Measurements from ENCODE around the gene MAGI2.

Gene MAGI2

GRCh38 chr7:78143661-78144060 lies 1309.8 kb downstream of the MAGI2 start:
- no peak overlapping the region for H3K4me3 ChIP-seq (ENCODE audit: low read depth, low read length)
- H3K36me3 ChIP-seq (replicated peaks): no peaks in the 10 kb centered on the region
- no peak overlapping the region for H3K27ac ChIP-seq
- TF ChIP-seq, protein P1, sequence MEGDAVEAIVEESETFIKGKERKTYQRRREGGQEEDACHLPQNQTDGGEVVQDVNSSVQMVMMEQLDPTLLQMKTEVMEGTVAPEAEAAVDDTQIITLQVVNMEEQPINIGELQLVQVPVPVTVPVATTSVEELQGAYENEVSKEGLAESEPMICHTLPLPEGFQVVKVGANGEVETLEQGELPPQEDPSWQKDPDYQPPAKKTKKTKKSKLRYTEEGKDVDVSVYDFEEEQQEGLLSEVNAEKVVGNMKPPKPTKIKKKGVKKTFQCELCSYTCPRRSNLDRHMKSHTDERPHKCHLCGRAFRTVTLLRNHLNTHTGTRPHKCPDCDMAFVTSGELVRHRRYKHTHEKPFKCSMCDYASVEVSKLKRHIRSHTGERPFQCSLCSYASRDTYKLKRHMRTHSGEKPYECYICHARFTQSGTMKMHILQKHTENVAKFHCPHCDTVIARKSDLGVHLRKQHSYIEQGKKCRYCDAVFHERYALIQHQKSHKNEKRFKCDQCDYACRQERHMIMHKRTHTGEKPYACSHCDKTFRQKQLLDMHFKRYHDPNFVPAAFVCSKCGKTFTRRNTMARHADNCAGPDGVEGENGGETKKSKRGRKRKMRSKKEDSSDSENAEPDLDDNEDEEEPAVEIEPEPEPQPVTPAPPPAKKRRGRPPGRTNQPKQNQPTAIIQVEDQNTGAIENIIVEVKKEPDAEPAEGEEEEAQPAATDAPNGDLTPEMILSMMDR (IDR thresholded peaks at IDR 0.05; ENCODE audit: low read depth, low read length, missing control alignments): no peak
- DNase-seq: no peak
- in situ Hi-C loops (cut with HindIII; ENCODE audit: low pct_ligation_motif_present, low sequenced_read_pairs): no loop called here
- no peaks in the 10 kb centered on the region for H3K27me3 ChIP-seq (replicated peaks)

DNA sequence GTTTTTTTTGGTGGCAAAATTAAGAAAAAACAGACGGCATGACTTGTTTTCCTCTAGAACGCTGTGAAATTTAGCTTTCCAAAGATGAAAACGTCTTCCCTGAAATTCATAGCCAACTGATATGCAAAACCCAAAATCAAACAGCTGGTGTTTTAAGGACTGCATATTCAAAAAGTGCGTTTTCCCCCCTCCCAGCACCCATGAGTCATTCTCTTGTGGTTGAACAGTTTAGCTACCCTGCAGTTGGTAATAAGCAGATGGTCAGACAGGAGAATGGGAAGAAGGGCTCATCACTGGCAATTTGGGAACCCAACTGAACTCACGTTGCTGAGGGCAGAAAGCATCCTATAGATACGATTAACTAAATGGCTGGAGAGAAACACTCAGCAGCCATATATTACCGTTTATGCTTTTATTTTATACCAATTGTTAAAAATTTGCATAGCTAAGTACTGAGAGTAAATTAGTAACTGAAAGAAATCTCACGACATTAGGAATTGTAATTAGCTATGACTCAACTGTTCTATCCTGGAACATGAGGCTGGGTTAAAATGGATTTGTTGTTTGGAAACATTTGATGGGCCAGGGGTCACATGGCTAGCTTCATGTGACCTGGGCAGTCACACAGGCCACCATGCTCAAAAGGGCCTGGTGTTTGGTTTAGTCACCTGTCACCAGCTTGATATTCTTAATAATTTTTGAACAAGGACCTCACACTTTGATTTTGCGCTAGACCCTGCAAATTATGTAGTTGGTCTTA lies 1311.8 kb downstream of the MAGI2 start:
- in situ Hi-C loops (cut with HindIII; ENCODE audit: low pct_ligation_motif_present, low sequenced_read_pairs): no loop called here
- Histone ChIP-seq H3K27ac (no peak overlapping the region), H3K36me3 (replicated peaks) (no peaks in the 10 kb centered on the region), H3K27me3 (replicated peaks) (no peaks in the 10 kb centered on the region), H3K4me3 (ENCODE audit: low read depth, low read length) (no peak overlapping the region)
- TF ChIP-seq, protein P1 (IDR thresholded peaks at IDR 0.05; ENCODE audit: low read depth, low read length, missing control alignments): no peak
- DNase-seq: no peak

DNA sequence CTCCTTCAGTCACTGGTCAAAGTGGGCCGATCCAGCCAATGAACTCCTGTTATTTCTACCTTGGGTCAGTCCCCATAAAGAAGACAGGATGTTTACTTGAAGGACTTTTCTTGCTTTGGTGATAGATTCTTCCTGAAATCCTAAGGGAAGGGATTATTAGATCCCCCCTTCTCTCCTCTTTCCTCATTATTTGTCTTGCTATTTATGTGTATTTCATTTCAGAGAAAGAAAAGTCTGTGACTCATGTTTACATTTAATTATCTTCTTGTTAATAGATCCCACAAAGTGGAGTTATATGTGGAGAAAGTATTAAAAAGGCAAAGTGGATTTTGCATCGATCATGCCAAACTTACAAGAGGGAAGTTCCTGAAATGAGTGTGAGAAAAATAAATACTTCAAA lies 1313.4 kb downstream of the MAGI2 start:
- TF ChIP-seq, protein P1 (IDR thresholded peaks at IDR 0.05; ENCODE audit: low read depth, low read length, missing control alignments): no peak
- in situ Hi-C loops (cut with HindIII; ENCODE audit: low pct_ligation_motif_present, low sequenced_read_pairs): no loop called here

DNA sequence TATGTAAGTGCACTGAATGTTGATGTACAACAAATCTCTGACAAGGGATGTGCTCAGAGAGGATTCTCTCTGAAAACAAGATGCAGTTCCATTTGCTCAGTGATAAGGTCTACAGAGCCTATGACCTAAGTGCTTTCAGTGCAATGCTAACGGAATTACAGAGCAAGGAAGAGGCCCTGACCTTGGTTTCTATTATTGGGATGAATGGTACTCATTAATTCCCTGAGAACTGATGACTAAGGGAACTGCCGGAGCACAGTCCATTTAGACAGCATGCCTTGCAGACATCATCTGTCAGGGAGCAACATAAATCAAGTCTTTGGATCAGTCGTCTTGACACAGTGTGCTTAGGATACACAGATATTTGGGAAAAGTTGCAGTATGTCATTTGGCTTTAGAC lies 1314.1 kb downstream of the MAGI2 start:
- peak; percentile 6 for DNase-seq
- Histone ChIP-seq H3K27me3 (replicated peaks) (no peaks in the 10 kb centered on the region), H3K4me3 (ENCODE audit: low read depth, low read length) (no peak overlapping the region), H3K27ac (no peak overlapping the region), H3K36me3 (replicated peaks) (no peaks in the 10 kb centered on the region)
- in situ Hi-C loops (cut with HindIII; ENCODE audit: low pct_ligation_motif_present, low sequenced_read_pairs): no loop called here
- TF ChIP-seq, protein P1 (IDR thresholded peaks at IDR 0.05; ENCODE audit: low read depth, low read length, missing control alignments): no peak

More for the DNA sequence above, 1313.4 kb downstream of the MAGI2 start:
- no peak for DNase-seq
- H3K27ac ChIP-seq: no peak overlapping the region
- no peaks in the 10 kb centered on the region for H3K27me3 ChIP-seq (replicated peaks)
- H3K4me3 ChIP-seq (ENCODE audit: low read depth, low read length): no peak overlapping the region
- no peaks in the 10 kb centered on the region for H3K36me3 ChIP-seq (replicated peaks)

DNA sequence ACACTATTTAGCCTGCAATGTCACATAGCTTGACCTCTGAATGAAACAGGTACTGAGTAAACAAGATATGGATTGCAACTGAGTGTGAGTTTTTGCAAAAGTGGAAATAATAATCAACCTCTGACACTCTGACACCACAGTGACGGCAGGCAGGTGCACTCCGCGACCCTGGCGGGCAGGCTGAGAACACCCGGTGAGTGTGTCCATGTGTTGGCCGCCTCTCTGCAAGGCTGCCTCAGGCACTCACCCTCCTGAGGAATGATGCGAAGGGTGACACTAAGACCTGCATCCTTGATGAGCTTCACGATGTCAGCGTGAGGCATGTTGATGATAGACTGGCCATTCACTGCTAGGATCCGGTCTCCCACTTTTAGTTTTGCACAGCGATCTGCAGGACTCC lies 1318.7 kb downstream of the MAGI2 start:
- no peak overlapping the region for H3K4me3 ChIP-seq (ENCODE audit: low read depth, low read length)
- in situ Hi-C loops (cut with HindIII; ENCODE audit: low pct_ligation_motif_present, low sequenced_read_pairs): no loop called here
- no peaks in the 10 kb centered on the region for H3K27me3 ChIP-seq (replicated peaks)
- no peak overlapping the region for H3K27ac ChIP-seq
- H3K36me3 ChIP-seq (replicated peaks): no peaks in the 10 kb centered on the region
- no peak for DNase-seq
- TF ChIP-seq, protein P1 (IDR thresholded peaks at IDR 0.05; ENCODE audit: low read depth, low read length, missing control alignments): no peak

DNA sequence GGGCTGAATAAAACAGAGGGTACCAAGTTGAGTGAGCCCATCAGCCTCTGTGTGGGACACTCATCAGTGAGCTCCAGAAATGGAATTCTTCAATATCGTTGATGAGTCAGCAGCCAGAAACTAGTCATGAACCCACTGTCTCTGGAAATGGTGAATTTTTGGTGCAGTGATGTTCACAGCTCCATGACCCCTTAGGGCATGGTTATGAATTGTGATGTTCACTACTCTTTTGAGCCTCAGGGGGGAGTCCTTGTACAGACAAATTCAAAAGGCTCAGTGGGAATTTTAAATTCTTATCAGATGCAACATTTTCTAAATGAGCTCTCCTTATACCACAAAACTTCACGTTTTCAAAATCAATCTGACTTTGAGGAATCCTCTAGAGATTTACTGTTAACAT lies 1319.2 kb downstream of the MAGI2 start:
- DNase-seq: peak; percentile 62
- in situ Hi-C loops (cut with HindIII; ENCODE audit: low pct_ligation_motif_present, low sequenced_read_pairs): no loop called here
- no peaks in the 10 kb centered on the region for H3K36me3 ChIP-seq (replicated peaks)
- H3K27ac ChIP-seq: no peak overlapping the region
- no peaks in the 10 kb centered on the region for H3K27me3 ChIP-seq (replicated peaks)
- TF ChIP-seq, protein P1 (IDR thresholded peaks at IDR 0.05; ENCODE audit: low read depth, low read length, missing control alignments): peak; percentile 76
- H3K4me3 ChIP-seq (ENCODE audit: low read depth, low read length): no peak overlapping the region
